Measurements from ENCODE around the gene PIGH.

- TF ChIP-seq CTCF (conservative IDR thresholded peaks at IDR 0.05): no peak
- TF ChIP-seq EZH2 (IDR thresholded peaks at IDR 0.05; ENCODE audit: low read depth): no peak
Observed at GRCh38 chr14:67553547-67553946, 46.5 kb downstream of the PIGH start.
